Stimulated activated naive CD4-positive, alpha-beta T cell (primary cell): ENCODE data around the gene RAB30.
"Not testable (repeated sequence)": the region's sequence is repeated elsewhere in the genome, so short reads cannot be mapped to it uniquely, and the experiment has no call there.

ENCODE experiments used
- DNase-seq, 6 experiments: peaks; one replicate each; lab custom pipeline; 2025; lab: John Stamatoyannopoulos, UW

Gene RAB30

GRCh38 chr11:82981852-82982251 is 89.8 kb downstream of the RAB30 start:
- no peak for DNase-seq

- no peak for DNase-seq
Observed at GRCh38 chr11:82980947-82981346, 90.8 kb downstream of the RAB30 start.

GRCh38 chr11:82980292-82980691 is 91.4 kb downstream of the RAB30 start:
- DNase-seq = no peak

DNA sequence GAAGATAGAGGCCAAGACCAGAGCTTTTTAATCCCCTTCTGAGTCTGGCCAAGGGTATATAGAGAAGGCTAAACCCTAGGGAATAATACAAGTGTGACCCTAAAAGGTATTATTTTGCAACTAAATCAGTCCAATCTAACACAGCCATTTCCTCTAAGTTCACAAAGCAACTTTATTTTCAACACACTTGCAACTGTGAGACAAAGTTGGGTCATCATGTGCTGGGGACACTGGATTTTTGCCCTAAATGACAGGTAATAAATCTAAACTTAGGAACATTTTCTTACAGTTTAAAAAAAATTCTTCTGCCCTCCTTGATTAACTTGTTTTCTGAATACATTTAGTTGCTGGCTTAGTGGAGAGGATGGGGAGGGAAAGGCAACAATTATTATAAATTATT is 91.9 kb downstream of the RAB30 start:
- DNase-seq = no peak

DNA sequence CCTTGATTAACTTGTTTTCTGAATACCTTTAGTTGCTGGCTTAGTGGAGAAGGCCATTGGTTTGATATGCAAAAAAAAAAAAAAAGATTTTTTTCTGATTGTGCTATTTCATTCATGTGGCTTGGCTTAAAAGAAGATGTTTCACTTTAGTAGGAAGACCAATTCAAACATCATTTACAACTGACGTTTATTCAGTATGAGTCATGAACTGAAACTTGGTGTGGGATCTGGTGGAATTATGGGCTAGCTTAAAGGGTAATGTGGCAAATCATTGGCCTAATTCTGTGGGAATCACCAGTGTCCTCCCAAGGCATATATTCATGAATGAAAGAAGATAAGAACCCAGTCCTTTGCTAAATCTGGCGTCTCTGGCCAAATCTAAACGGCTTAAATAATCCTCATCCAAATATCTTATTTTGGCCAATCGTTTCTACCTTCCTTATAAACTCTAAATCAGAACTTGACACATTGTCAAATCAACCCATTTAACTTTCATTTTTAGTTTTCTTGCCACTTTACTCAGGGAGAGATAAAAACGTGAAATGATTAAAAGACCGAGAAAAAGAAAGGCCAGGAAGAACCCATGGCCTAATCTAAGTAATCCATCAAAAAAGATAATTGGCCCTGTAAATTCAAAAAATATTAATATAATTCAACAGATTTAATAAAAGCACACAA is 93.1 kb downstream of the RAB30 start:
- no peak for DNase-seq

- DNase-seq = no peak
Observed at GRCh38 chr11:82976786-82977185, 94.9 kb downstream of the RAB30 start.

DNA sequence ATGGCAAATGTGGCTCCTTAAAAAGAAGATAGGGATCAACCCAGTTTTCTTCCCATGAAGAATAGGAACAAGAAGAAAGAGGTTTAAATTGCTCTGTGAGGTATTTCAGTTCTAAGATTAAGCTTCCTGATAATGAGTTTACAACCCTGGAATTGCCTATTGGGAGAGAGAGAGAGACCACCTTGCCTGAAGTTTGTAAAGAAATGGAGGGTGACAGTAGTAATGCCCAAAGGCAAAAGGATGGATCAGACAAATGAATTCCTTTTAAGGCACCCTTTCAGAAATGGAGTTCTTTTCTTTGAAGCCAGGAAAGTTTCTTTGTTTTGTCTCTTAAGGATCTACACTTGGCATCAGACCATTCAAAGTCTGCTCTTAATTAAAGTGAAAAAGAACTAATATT is 95.8 kb downstream of the RAB30 start:
- no peak for DNase-seq

GRCh38 chr11:82974851-82975250 is 96.8 kb downstream of the RAB30 start:
- DNase-seq = no peak

- no peak for DNase-seq
Observed at GRCh38 chr11:82974135-82974534, 97.6 kb downstream of the RAB30 start.

- no peak for DNase-seq
Observed at GRCh38 chr11:82972103-82972502, 99.6 kb downstream of the RAB30 start.

DNA sequence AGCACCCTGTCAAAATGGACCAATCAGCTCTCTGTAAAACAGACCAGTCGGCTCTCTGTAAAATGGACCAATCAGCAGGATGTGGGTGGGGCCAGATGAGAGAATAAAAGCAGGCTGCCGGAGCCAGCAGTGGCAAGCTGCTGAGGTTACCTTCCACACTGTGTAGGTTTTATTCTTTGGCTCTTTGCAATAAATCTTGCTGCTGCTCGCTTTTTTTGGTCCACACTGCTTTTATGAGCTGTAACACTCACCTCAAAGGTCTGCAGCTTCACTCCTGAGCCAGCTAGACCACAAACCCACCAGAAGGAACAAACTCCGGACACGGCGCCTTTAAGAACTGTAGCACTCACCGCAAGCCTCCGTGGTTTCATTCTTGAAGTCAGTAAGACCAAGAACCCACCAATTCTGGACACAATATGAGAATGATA is 100.2 kb downstream of the RAB30 start:
- DNase-seq = peak in 4 of 6 experiments; percentile 14 to 54 (median 32)

GRCh38 chr11:82970507-82971083 is 101.1 kb downstream of the RAB30 start:
- DNase-seq = not testable (repeated sequence)

- DNase-seq = no peak
Observed at GRCh38 chr11:82969811-82970210, 101.9 kb downstream of the RAB30 start.

DNA sequence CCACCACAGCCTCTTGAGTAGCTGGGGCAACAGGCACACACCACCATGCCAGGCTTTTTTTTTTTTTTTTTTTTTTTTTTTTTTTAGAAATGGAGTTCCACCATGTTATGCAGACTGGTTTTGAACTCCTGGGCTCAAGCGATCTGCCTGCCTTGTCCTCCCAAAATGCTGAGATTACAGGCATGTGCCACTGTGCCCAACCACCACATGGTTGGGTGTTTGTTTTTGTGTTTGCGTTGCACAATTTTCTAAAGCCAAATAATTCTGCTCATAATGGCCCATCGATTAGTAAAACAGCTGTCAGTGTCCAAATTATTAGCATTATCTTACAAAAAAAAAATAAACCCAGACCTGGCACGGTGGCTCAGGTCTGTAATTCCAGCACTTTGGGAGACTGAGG is 104.3 kb downstream of the RAB30 start:
- no peak for DNase-seq

DNA sequence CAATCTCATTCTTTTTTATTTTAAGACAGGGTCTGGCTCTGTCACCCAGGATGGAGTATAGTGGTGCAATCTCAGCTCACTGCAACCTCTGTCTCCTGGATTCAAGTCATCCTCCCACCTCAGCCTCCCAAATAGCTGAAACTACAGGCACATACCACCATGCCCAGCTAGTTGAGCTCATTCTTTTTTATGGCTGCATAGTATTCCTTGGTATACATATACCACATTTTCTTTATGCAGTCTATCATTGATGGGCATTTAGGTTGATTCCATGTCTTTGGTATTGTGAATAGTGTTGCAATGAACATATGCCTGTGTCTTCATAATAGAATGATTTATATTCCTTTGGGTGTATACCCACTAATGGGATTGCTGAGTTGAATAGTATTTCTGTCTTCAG is 109.7 kb downstream of the RAB30 start:
- DNase-seq = not testable (repeated sequence)

DNA sequence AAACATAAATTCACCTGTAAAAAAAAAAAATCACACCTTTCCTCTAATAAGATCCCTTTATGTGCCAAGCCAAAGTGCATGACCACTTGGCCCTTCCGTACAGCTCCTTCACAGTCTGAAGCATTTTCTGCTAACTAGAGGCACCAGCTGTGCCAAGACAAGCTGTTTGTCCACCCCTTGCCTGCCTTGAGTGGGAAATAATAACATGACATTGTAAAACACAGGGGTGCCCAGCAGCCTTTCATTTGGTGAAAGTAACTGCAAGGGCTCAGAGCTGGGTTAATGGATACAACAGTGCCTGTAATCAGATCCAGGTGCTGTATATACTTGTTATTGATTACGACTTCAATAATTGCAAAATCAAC is 110.9 kb downstream of the RAB30 start:
- DNase-seq = peak in 1 of 6 experiments; percentile 65

DNA sequence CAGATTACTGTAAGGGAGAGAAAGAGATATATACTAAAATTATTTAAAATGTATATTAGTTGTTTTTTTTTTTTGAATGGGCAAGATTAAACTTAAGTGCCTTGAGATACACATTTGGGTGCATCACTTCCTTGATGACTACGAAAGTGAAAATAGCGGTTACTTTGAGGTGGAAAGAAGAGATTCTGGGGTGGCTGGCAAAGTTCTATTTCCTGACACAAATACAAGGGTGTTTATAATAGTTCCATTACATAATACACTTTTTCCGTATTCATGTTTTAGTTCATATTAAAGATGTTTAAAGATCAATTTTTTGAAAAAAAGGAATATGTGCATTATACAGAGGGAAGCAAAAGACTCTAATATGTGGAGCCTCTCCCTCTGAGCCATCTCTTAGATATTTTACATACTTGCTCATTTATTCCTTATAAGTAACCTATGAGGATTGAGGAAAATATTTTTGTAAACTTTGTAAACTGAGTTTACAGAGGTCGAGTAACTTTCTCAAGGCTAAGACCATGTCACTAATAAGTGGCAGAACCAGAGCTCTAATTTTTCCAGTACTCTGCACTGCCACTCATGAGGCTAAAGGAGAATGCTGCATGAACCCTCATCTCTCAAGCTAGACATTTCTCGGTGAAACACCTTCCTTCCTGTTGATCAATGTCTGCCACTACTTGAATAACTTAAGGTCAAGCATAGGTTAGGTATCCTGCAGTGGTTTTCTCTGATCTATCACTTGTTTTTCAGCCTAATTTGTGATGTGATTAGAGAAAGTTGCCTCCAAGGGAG is 111.5 kb downstream of the RAB30 start:
- DNase-seq = peak in 5 of 6 experiments; percentile 18 to 86 (median 83)

GRCh38 chr11:82955736-82956453 is 115.8 kb downstream of the RAB30 start:
- peak; percentile 27 to 81 (median 57) for DNase-seq

GRCh38 chr11:82950502-82950901 is 121.2 kb downstream of the RAB30 start:
- DNase-seq = not testable (repeated sequence)

DNA sequence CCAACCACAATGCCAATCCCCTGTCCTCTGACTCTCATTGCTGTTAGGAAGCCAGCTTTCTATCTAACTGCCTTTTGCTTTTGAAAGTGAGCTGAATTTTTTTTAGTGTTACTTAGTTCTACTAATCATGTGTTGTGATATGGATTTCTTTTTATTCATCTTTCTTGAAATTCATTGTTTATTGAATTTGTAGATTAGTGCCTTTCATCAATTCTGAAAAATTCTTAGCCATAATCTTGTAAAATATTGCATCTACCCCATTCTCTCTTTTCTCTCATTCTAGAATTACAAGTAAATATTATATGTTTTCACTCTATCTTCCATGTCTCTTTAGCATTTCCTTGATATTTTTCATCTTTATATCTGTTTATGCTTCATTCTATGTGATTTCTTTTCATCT is 122.3 kb downstream of the RAB30 start:
- no peak for DNase-seq

DNA sequence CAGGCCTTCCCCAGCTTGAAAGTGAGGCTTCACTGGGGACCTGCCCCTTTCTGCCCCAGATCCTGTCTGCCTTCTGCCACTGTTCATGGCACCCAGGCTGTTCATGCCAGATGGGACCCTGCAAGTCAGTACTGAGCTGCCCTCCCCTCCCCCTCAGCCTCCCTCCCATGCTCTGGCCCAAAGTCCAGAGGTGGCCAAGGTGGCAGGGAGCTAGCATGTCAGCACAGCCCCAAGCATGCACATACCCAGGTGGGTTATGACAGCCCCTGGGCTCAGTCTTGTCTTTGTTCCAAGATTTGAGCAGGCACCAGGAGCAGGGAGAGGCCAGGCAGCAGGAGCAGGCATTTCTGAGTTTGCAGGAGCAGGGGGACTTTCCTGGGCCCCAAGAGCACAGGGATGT is 126.0 kb downstream of the RAB30 start:
- DNase-seq = no peak

DNA sequence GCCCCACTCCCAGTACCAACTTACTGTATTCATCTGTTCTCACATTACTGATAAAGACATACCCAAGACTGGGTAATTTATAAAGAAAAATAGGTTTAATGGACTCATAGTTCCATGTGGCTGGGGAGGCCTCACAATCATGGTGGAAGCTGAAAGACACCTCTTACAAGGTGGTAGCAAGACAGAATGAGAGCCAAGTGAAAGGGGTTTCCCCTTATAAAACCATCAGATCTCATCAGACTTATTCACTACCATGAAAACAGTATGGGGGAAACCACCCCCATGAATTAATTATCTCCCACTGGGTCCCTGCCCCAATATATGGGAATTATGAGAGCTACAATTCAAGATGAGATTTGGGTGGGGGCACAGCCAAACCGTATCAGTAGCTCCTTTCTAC is 126.7 kb downstream of the RAB30 start:
- DNase-seq = not testable (repeated sequence)
